CD4-positive, CD25-positive, alpha-beta regulatory T cell (primary cell): ENCODE data around the gene STK39. TPM values are rescaled to one million over a fixed set of nuclear protein-coding genes. Genes with fewer than 3 reads are reported as not detected.

Experiments
- ATAC-seq, 2 donors: fragments of 150-1000 bp; cut with Tn5 transposase; one replicate each; pipeline ENCODE4 v1.10.0; 2021; ENCODE audit warnings: low read depth in 2 of 2, moderate number of reproducible peaks in 2 of 2, moderate library complexity in 1 of 2
- DNase-seq, 3 donors: peaks; one replicate each; pipeline versions ENCODE4 v3.0.0 to v3.0.0-alpha.2; 2012 to 2022; ENCODE audit warnings: mixed read lengths in 1 of 3
- H3K27ac ChIP-seq: one replicate; pipeline ENCODE4 v1.7.0; 2013; ENCODE audit warnings: mild to moderate bottlenecking, low read length; ENCODE audit not compliant: insufficient read depth, poor library complexity, severe bottlenecking
- H3K27me3 ChIP-seq: one replicate; pipeline ENCODE4 v1.7.0; 2013; ENCODE audit warnings: low read length; ENCODE audit not compliant: control insufficient read depth, insufficient read depth
- H3K36me3 ChIP-seq: one replicate; pipeline ENCODE4 v1.7.0; 2013; ENCODE audit warnings: mild to moderate bottlenecking, low read length, moderate library complexity; ENCODE audit not compliant: control insufficient read depth, insufficient read depth
- H3K4me1 ChIP-seq: 2 replicates; pipeline ENCODE4 v1.7.0; 2013; ENCODE audit warnings: mild to moderate bottlenecking, low read length; ENCODE audit not compliant: insufficient read depth, control insufficient read depth, poor library complexity, severe bottlenecking
- H3K4me3 ChIP-seq: one replicate; pipeline ENCODE4 v1.7.0; 2013; ENCODE audit warnings: low read depth, mild to moderate bottlenecking, low read length, moderate library complexity
- H3K9me3 ChIP-seq, 2 experiments: 1 replicate in 1 of 2; 2 replicates in 1 of 2; pipeline ENCODE4 v1.7.0; 2013; ENCODE audit warnings: low read length in 2 of 2, mild to moderate bottlenecking in 1 of 2, moderate library complexity in 1 of 2; ENCODE audit not compliant: control insufficient read depth in 2 of 2
- H3K27ac Mint-ChIP-seq, 3 donors: one replicate each; pipeline ENCODE4 v1.8.0; 2020 to 2022; ENCODE audit warnings: mild to moderate bottlenecking in 3 of 3, mixed read lengths in 3 of 3, moderate library complexity in 2 of 3
- H3K27me3 Mint-ChIP-seq: one replicate; pipeline ENCODE4 v1.8.0; 2022; ENCODE audit warnings: mild to moderate bottlenecking, mixed read lengths
- H3K36me3 Mint-ChIP-seq: one replicate; pipeline ENCODE4 v1.8.0; 2020; ENCODE audit warnings: mixed read lengths
- H3K4me1 Mint-ChIP-seq, 4 donors: one replicate each; pipeline ENCODE4 v1.8.0; 2020 to 2022; ENCODE audit warnings: mixed read lengths in 4 of 4, mild to moderate bottlenecking in 1 of 4
- H3K4me3 Mint-ChIP-seq, 4 donors: one replicate each; pipeline ENCODE4 v1.8.0; 2020 to 2022; ENCODE audit warnings: mild to moderate bottlenecking in 4 of 4, mixed read lengths in 4 of 4, moderate library complexity in 3 of 4
- H3K9me3 Mint-ChIP-seq, 7 donors: one replicate each; pipeline ENCODE4 v1.8.0; 2020 to 2022; ENCODE audit warnings: mixed read lengths in 7 of 7, mild to moderate bottlenecking in 3 of 7, moderate library complexity in 2 of 7
- polyA plus RNA-seq, 4 donors: library from polyadenylated mRNA; unstranded; fragments of 300-500 nt; fragmentation: Illumina TruSeq; gene quantifications; one replicate each; pipeline ENCODE4 v1.2.3, GENCODE V29; 2021
- total RNA-seq: library from RNA; stranded (reverse); gene quantifications from one replicate; pipeline ENCODE4 v1.2.3, GENCODE V29; 2022

The STK39 gene
- total and polyA plus RNA-seq, 5 donors from 2014 or later: 4.4 to 27.2 (median 7.6) TPM

GRCh38 chr2:167928434-167928833 is 319.0 kb downstream of the STK39 start:
- H3K4me1 ChIP-seq: no peaks in the 10 kb centered on the region
- no peak for DNase-seq
- Mint-ChIP-seq H3K27ac (no peak overlapping the region), H3K36me3 (no peaks in the 10 kb centered on the region), H3K9me3 (peaks cover 0 to 3% (median 0%) of the 10 kb centered on the region in 7 donors), H3K4me3 (no peak overlapping the region), H3K4me1 (no peaks in the 10 kb centered on the region), H3K27me3 (peaks cover 10% of the 10 kb centered on the region)
- H3K27me3 ChIP-seq: no peaks in the 10 kb centered on the region
- no peak overlapping the region for H3K4me3 ChIP-seq
- no peaks in the 10 kb centered on the region for H3K9me3 ChIP-seq
- no peak for ATAC-seq
- H3K36me3 ChIP-seq: no peaks in the 10 kb centered on the region
- no peak overlapping the region for H3K27ac ChIP-seq

GRCh38 chr2:167925758-167926157 is 321.6 kb downstream of the STK39 start:
- Histone ChIP-seq H3K27me3 (no peaks in the 10 kb centered on the region), H3K4me1 (no peaks in the 10 kb centered on the region), H3K27ac (no peak overlapping the region), H3K4me3 (no peak overlapping the region), H3K36me3 (no peaks in the 10 kb centered on the region), H3K9me3 (no peaks in the 10 kb centered on the region)
- Mint-ChIP-seq H3K36me3 (no peaks in the 10 kb centered on the region), H3K4me1 (no peaks in the 10 kb centered on the region), H3K4me3 (no peak overlapping the region), H3K27me3 (peaks cover 5% of the 10 kb centered on the region), H3K9me3 (peaks cover 0 to 3% (median 0%) of the 10 kb centered on the region in 7 donors), H3K27ac (no peak overlapping the region)
- no peak for DNase-seq
- ATAC-seq: no peak

GRCh38 chr2:167924556-167924955 is 322.8 kb downstream of the STK39 start:
- no peak overlapping the region for H3K4me3 Mint-ChIP-seq
- Histone ChIP-seq H3K4me3 (no peak overlapping the region), H3K27ac (no peak overlapping the region), H3K9me3 (no peaks in the 10 kb centered on the region), H3K27me3 (no peaks in the 10 kb centered on the region), H3K36me3 (no peaks in the 10 kb centered on the region), H3K4me1 (no peaks in the 10 kb centered on the region)
- peaks cover 11% of the 10 kb centered on the region for H3K27me3 Mint-ChIP-seq
- ATAC-seq: no peak
- no peak for DNase-seq
- H3K36me3 Mint-ChIP-seq: no peaks in the 10 kb centered on the region
- H3K27ac Mint-ChIP-seq: peak overlapping the region in 1 of 3 donors; percentile 17
- peaks cover 0 to 3% (median 0%) of the 10 kb centered on the region in 7 donors for H3K9me3 Mint-ChIP-seq
- no peaks in the 10 kb centered on the region for H3K4me1 Mint-ChIP-seq

GRCh38 chr2:167916756-167917155 is 330.6 kb downstream of the STK39 start:
- Histone ChIP-seq H3K4me3 (no peak overlapping the region), H3K4me1 (no peaks in the 10 kb centered on the region), H3K36me3 (no peaks in the 10 kb centered on the region), H3K27ac (no peak overlapping the region), H3K9me3 (no peaks in the 10 kb centered on the region), H3K27me3 (peaks cover 6% of the 10 kb centered on the region)
- Mint-ChIP-seq H3K27me3 (peaks cover 25% of the 10 kb centered on the region), H3K4me3 (no peak overlapping the region), H3K9me3 (peaks cover 0 to 2% (median 0%) of the 10 kb centered on the region in 7 donors), H3K27ac (no peak overlapping the region), H3K36me3 (no peaks in the 10 kb centered on the region), H3K4me1 (no peaks in the 10 kb centered on the region)
- DNase-seq (no peak), ATAC-seq (no peak)

GRCh38 chr2:167914969-167915368 is 332.4 kb downstream of the STK39 start:
- Histone ChIP-seq H3K36me3 (no peaks in the 10 kb centered on the region), H3K27me3 (peaks cover 8% of the 10 kb centered on the region), H3K4me3 (no peak overlapping the region), H3K27ac (no peak overlapping the region), H3K4me1 (no peaks in the 10 kb centered on the region), H3K9me3 (no peaks in the 10 kb centered on the region)
- Mint-ChIP-seq H3K4me1 (no peaks in the 10 kb centered on the region), H3K4me3 (no peak overlapping the region), H3K9me3 (peaks cover 0 to 2% (median 0%) of the 10 kb centered on the region in 7 donors), H3K27ac (no peak overlapping the region), H3K27me3 (peaks cover 20% of the 10 kb centered on the region), H3K36me3 (no peaks in the 10 kb centered on the region)
- no peak for DNase-seq
- ATAC-seq: no peak

GRCh38 chr2:167908786-167909185 is 338.6 kb downstream of the STK39 start:
- Mint-ChIP-seq H3K4me3 (no peak overlapping the region), H3K4me1 (no peaks in the 10 kb centered on the region), H3K27ac (no peak overlapping the region), H3K9me3 (peaks cover 0 to 2% (median 0%) of the 10 kb centered on the region in 7 donors), H3K27me3 (peaks cover 17% of the 10 kb centered on the region), H3K36me3 (no peaks in the 10 kb centered on the region)
- DNase-seq: no peak
- no peak for ATAC-seq
- H3K27me3 ChIP-seq: peaks cover 3% of the 10 kb centered on the region
- no peaks in the 10 kb centered on the region for H3K4me1 ChIP-seq
- H3K9me3 ChIP-seq: no peaks in the 10 kb centered on the region
- H3K36me3 ChIP-seq: no peaks in the 10 kb centered on the region
- no peak overlapping the region for H3K4me3 ChIP-seq
- H3K27ac ChIP-seq: no peak overlapping the region

GRCh38 chr2:167905668-167906067 is 341.7 kb downstream of the STK39 start:
- Mint-ChIP-seq H3K4me1 (peaks cover 0 to 4% (median 0%) of the 10 kb centered on the region in 4 donors), H3K4me3 (no peak overlapping the region), H3K36me3 (no peaks in the 10 kb centered on the region), H3K27ac (no peak overlapping the region), H3K27me3 (peaks cover 23% of the 10 kb centered on the region), H3K9me3 (no peaks in the 10 kb centered on the region)
- Histone ChIP-seq H3K36me3 (no peaks in the 10 kb centered on the region), H3K9me3 (no peaks in the 10 kb centered on the region), H3K4me3 (no peak overlapping the region), H3K27ac (no peak overlapping the region), H3K27me3 (peaks cover 3% of the 10 kb centered on the region), H3K4me1 (no peaks in the 10 kb centered on the region)
- DNase-seq (no peak), ATAC-seq (no peak)
